Astrocyte (in vitro differentiated cells and primary cell): Measurements from ENCODE around the gene GREB1. TPM values are rescaled to one million over a fixed set of nuclear protein-coding genes. Genes with fewer than 3 reads are reported as not detected.

Experiments
- DNase-seq: peaks from one replicate; pipeline ENCODE4 v3.0.0-alpha.2; 2010; ENCODE audit warnings: low read depth
- FAIRE-seq: peaks from 2 replicates; lab custom pipeline; 2011; peaks lifted over from hg19 to GRCh38; lab: Jason Lieb, UNC
- H2AFZ ChIP-seq: 2 replicates; pipeline ENCODE4 v1.6.0; 2012; ENCODE audit warnings: low read depth, low read length, inconsistent platforms
- H3K27ac ChIP-seq: 2 replicates; pipeline ENCODE4 v1.5.1; 2011; ENCODE audit warnings: low read depth, low read length, inconsistent platforms
- H3K27me3 ChIP-seq: 2 replicates; pipeline ENCODE4 v1.6.0; 2011; ENCODE audit warnings: low read length, inconsistent platforms; ENCODE audit not compliant: insufficient read depth
- H3K36me3 ChIP-seq: 2 replicates; pipeline ENCODE4 v1.5.1; 2011; ENCODE audit warnings: low read length, inconsistent platforms; ENCODE audit not compliant: insufficient read depth
- H3K4me1 ChIP-seq: 2 replicates; pipeline ENCODE4 v1.5.1; 2011; ENCODE audit warnings: low read length, inconsistent platforms; ENCODE audit not compliant: insufficient read depth
- H3K4me2 ChIP-seq: 2 replicates; pipeline ENCODE4 v1.6.0; 2012; ENCODE audit warnings: low read length, inconsistent platforms
- H3K4me3 ChIP-seq: 2 replicates; pipeline ENCODE4 v1.5.1; 2011; ENCODE audit warnings: low read depth, mild to moderate bottlenecking, low read length, inconsistent platforms; ENCODE audit not compliant: insufficient read depth
- H3K79me2 ChIP-seq: 2 replicates; pipeline ENCODE4 v1.6.0; 2012; ENCODE audit warnings: mild to moderate bottlenecking, low read length, inconsistent platforms; ENCODE audit not compliant: insufficient read depth
- H3K9ac ChIP-seq: 2 replicates; pipeline ENCODE4 v1.6.0; 2012; ENCODE audit warnings: mild to moderate bottlenecking, low read length, inconsistent platforms
- H3K9me3 ChIP-seq: 2 replicates; pipeline ENCODE4 v1.5.1; 2012; ENCODE audit warnings: low read depth, mild to moderate bottlenecking, low read length, inconsistent platforms; ENCODE audit not compliant: insufficient read depth
- H4K20me1 ChIP-seq: 2 replicates; pipeline ENCODE4 v1.6.0; 2012; ENCODE audit warnings: low read length, inconsistent platforms; ENCODE audit not compliant: insufficient read depth
- H3K27ac Mint-ChIP-seq: one replicate; pipeline ENCODE4 v1.8.0; 2021; ENCODE audit warnings: mild to moderate bottlenecking, mixed read lengths; ENCODE audit not compliant: unreplicated experiment
- H3K27me3 Mint-ChIP-seq: one replicate; pipeline ENCODE4 v1.8.0; 2021; ENCODE audit warnings: low read depth, mixed read lengths; ENCODE audit not compliant: unreplicated experiment
- H3K36me3 Mint-ChIP-seq: one replicate; pipeline ENCODE4 v1.8.0; 2021; ENCODE audit warnings: low read depth, mixed read lengths; ENCODE audit not compliant: unreplicated experiment
- H3K4me1 Mint-ChIP-seq: one replicate; pipeline ENCODE4 v1.8.0; 2021; ENCODE audit warnings: low read depth, mixed read lengths; ENCODE audit not compliant: unreplicated experiment
- H3K4me3 Mint-ChIP-seq: one replicate; pipeline ENCODE4 v1.8.0; 2021; ENCODE audit warnings: mild to moderate bottlenecking, moderate library complexity, mixed read lengths; ENCODE audit not compliant: unreplicated experiment
- H3K9me3 Mint-ChIP-seq: one replicate; pipeline ENCODE4 v1.8.0; 2021; ENCODE audit warnings: mild to moderate bottlenecking, mixed read lengths; ENCODE audit not compliant: unreplicated experiment
- EZH2 ChIP-seq: IDR thresholded peaks from 2 replicates; pipeline ENCODE4 v1.6.1; 2012; ENCODE audit warnings: mild to moderate bottlenecking, low read length, inconsistent platforms; ENCODE audit not compliant: insufficient read depth
- total RNA-seq: library from RNA; stranded (reverse); gene quantifications from 2 replicates; pipeline ENCODE4 v1.2.1, GENCODE V29; 2021
- TF ChIP-seq, protein P1 (sequence below): IDR thresholded peaks from 2 replicates; pipeline ENCODE4 v1.5.1; 2011; ENCODE audit warnings: low read depth, mild to moderate bottlenecking, inconsistent platforms, low read length, moderate library complexity; ENCODE audit not compliant: insufficient read depth

GREB1 gene
- total RNA-seq, 1 donor from 2014 or later, result 14.5 TPM

DNA sequence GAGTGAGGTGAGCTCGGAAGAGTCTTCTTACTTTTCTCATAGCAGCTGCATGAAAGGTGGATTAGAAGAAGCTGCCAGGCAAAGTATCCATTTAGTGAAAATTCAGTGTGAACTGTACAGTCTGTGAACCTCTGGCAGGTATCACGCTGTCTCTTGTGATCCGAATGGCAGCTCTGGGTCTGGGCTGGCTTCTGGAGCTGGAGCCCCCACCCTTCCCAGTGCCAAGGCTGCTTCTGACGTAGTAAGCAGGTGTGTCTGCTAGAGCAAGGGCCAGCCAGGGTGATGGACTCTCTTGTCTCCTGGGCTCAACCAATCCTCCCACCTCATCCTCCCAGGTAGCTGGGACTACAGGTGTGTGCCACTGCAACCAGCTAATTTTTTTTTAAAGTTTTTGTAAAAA is 150.1 kb downstream of the GREB1 start:
- no peak overlapping the region for H3K4me2 ChIP-seq
- FAIRE-seq, result no peak

DNA sequence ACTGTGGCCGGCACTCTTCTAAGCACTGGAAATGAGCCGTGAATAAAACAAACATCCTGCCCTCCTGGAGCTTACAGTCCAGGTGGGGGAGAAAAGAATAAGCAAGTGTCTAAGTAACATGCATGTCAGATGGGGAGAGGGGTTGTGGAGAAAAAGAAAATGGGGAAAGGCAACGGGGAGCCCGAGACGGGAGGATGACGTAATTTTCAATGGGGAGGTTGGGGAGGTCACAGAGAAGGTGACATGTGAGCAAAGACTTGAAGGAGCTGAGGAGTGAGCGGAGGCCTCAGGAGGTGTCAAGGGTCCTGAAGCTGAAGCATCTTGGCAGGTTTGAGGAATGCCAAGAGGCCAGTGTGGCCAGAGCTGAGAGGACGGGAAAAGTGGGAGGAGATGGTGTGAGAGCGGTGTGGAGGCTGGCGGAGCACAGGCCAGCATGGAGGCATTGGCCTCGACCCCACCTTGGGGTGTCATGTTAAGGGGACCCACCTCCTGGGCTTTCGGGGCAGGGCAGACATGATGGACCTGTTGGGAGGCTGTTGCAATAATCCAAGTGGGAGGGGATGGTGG is 151.1 kb downstream of the GREB1 start:
- Histone ChIP-seq H3K9me3 (no peaks in the 10 kb centered on the region), H3K4me3 (no peak overlapping the region), H3K4me1 (peaks cover 2% of the 10 kb centered on the region), H3K9ac (no peak overlapping the region), H3K4me2 (no peak overlapping the region), H3K27me3 (peaks cover 18% of the 10 kb centered on the region), H4K20me1 (no peaks in the 10 kb centered on the region), H3K79me2 (no peaks in the 10 kb centered on the region), H2AFZ (no peak overlapping the region), H3K36me3 (no peaks in the 10 kb centered on the region), H3K27ac (no peak overlapping the region)
- Mint-ChIP-seq H3K4me1 (peaks cover 20% of the 10 kb centered on the region), H3K27me3 (peaks cover 44% of the 10 kb centered on the region), H3K9me3 (no peaks in the 10 kb centered on the region), H3K36me3 (no peaks in the 10 kb centered on the region), H3K27ac (no peak overlapping the region), H3K4me3 (no peak overlapping the region)
- TF ChIP-seq, protein P1, sequence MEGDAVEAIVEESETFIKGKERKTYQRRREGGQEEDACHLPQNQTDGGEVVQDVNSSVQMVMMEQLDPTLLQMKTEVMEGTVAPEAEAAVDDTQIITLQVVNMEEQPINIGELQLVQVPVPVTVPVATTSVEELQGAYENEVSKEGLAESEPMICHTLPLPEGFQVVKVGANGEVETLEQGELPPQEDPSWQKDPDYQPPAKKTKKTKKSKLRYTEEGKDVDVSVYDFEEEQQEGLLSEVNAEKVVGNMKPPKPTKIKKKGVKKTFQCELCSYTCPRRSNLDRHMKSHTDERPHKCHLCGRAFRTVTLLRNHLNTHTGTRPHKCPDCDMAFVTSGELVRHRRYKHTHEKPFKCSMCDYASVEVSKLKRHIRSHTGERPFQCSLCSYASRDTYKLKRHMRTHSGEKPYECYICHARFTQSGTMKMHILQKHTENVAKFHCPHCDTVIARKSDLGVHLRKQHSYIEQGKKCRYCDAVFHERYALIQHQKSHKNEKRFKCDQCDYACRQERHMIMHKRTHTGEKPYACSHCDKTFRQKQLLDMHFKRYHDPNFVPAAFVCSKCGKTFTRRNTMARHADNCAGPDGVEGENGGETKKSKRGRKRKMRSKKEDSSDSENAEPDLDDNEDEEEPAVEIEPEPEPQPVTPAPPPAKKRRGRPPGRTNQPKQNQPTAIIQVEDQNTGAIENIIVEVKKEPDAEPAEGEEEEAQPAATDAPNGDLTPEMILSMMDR, result no peak
- TF ChIP-seq EZH2, result no peak
- no peak for FAIRE-seq
- DNase-seq, result no peak

More for the DNA sequence above, 150.1 kb downstream of the GREB1 start:
- no peak for DNase-seq
- Mint-ChIP-seq H3K27ac (no peak overlapping the region), H3K36me3 (no peaks in the 10 kb centered on the region), H3K4me3 (no peak overlapping the region), H3K4me1 (peaks cover 22% of the 10 kb centered on the region), H3K9me3 (no peaks in the 10 kb centered on the region), H3K27me3 (peaks cover 50% of the 10 kb centered on the region)
- no peak overlapping the region for H2AFZ ChIP-seq
- no peaks in the 10 kb centered on the region for H4K20me1 ChIP-seq
- H3K9me3 ChIP-seq, result no peaks in the 10 kb centered on the region
- no peak overlapping the region for H3K27ac ChIP-seq
- no peak overlapping the region for H3K4me3 ChIP-seq
- no peak overlapping the region for H3K9ac ChIP-seq
- TF ChIP-seq, protein P1, result no peak
- TF ChIP-seq EZH2, result no peak
- peaks cover 22% of the 10 kb centered on the region for H3K27me3 ChIP-seq
- no peaks in the 10 kb centered on the region for H3K79me2 ChIP-seq
- H3K36me3 ChIP-seq, result no peaks in the 10 kb centered on the region
- H3K4me1 ChIP-seq, result peaks cover 2% of the 10 kb centered on the region

DNA sequence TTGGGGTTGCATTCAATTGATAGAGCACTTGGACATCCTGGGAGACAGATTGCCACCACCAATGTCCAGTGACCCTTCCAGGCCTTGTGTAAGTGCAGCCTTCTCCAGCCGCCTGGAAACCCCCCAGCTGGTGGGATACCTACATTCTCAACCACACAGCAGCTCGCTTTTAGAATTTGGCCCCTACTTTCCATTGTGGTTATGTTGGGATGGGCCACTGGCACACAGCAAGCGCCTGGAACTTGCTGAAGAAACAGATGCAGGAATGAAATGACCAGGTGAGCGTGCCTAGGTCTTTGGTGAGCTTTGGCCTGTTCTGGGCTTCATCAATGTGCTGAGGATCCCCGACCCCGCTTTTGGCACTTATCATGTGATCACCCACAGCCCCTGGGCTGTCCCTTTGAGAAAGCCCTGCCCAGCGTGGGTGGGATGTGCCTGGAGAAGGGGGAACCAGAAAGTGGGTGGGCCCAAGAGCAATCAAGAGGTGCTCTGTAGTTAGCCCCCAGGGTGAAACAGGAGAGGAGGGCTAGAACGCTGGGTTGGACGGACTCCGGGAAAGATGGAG is 152.1 kb downstream of the GREB1 start:
- Histone ChIP-seq H2AFZ (no peak overlapping the region), H3K9me3 (no peaks in the 10 kb centered on the region), H3K4me2 (no peak overlapping the region), H3K9ac (no peak overlapping the region), H3K79me2 (no peaks in the 10 kb centered on the region), H3K27ac (no peak overlapping the region), H3K27me3 (peaks cover 18% of the 10 kb centered on the region), H4K20me1 (no peaks in the 10 kb centered on the region), H3K4me3 (no peak overlapping the region), H3K4me1 (peaks cover 2% of the 10 kb centered on the region), H3K36me3 (no peaks in the 10 kb centered on the region)
- Mint-ChIP-seq H3K27me3 (peaks cover 44% of the 10 kb centered on the region), H3K4me1 (peaks cover 13% of the 10 kb centered on the region), H3K4me3 (no peak overlapping the region), H3K36me3 (no peaks in the 10 kb centered on the region), H3K27ac (no peak overlapping the region), H3K9me3 (no peaks in the 10 kb centered on the region)
- FAIRE-seq, result no peak
- TF ChIP-seq, protein P1, result no peak
- no peak for TF ChIP-seq EZH2
- no peak for DNase-seq
